ENCODE results near the gene PGAP1.

The PGAP1 gene

GRCh38 chr2:196876364-196876763 is 50.1 kb downstream of the PGAP1 start:
- DNase-seq, result no peak

- no peak for DNase-seq
These were observed 51.1 kb downstream of the PGAP1 start for GRCh38 chr2:196875414-196875813.

- DNase-seq, result no peak
These were observed 53.0 kb downstream of the PGAP1 start for GRCh38 chr2:196873511-196873910.

- DNase-seq, result no peak
These were observed 71.9 kb downstream of the PGAP1 start for GRCh38 chr2:196854629-196855028.

- DNase-seq, result no peak
These were observed 73.0 kb downstream of the PGAP1 start for GRCh38 chr2:196853301-196854087.

- no peak for DNase-seq
These were observed 75.4 kb downstream of the PGAP1 start for GRCh38 chr2:196851088-196851487.

- no peak for DNase-seq
These were observed 76.6 kb downstream of the PGAP1 start for GRCh38 chr2:196849895-196850294.

GRCh38 chr2:196846295-196846694 is 80.2 kb downstream of the PGAP1 start:
- DNase-seq, result no peak

- DNase-seq, result no peak
These were observed 81.1 kb downstream of the PGAP1 start for GRCh38 chr2:196845371-196845770.

GRCh38 chr2:196840171-196840570 is 86.3 kb downstream of the PGAP1 start:
- no peak for DNase-seq

- no peak for DNase-seq
These were observed 86.9 kb downstream of the PGAP1 start for GRCh38 chr2:196839574-196839973.

- DNase-seq, result no peak
These were observed 90.1 kb downstream of the PGAP1 start for GRCh38 chr2:196836440-196836839.

- no peak for DNase-seq
These were observed 95.8 kb downstream of the PGAP1 start for GRCh38 chr2:196830701-196831100.

- DNase-seq, result no peak
These were observed 99.2 kb downstream of the PGAP1 start for GRCh38 chr2:196827356-196827755.

- DNase-seq, result no peak
These were observed 102.6 kb downstream of the PGAP1 start for GRCh38 chr2:196823750-196824522.

- no peak for DNase-seq
These were observed 105.3 kb downstream of the PGAP1 start for GRCh38 chr2:196821195-196821594.

- DNase-seq, result no peak
These were observed 117.2 kb downstream of the PGAP1 start, which contains the start of gene C2orf66 for GRCh38 chr2:196809260-196809659. Gene C2orf66 (minus strand): TSS chr2:196809355. CDS start chr2:196809336, 19 bp downstream.

GRCh38 chr2:196808083-196808665 is 118.3 kb downstream of the PGAP1 start:
- no peak for DNase-seq

GRCh38 chr2:196804381-196804780 is 122.1 kb downstream of the PGAP1 start:
- DNase-seq, result no peak

- no peak for DNase-seq
These were observed 124.1 kb downstream of the PGAP1 start for GRCh38 chr2:196802401-196802800.

- no peak for DNase-seq
These were observed 124.7 kb downstream of the PGAP1 start for GRCh38 chr2:196801674-196802261.

GRCh38 chr2:196798980-196799379 is 127.5 kb downstream of the PGAP1 start:
- no peak for DNase-seq

GRCh38 chr2:196792865-196793264 is 133.6 kb downstream of the PGAP1 start:
- no peak for DNase-seq

Data from activated gamma-delta T cell (primary cell).